ENCODE measurements around the gene DCAF6. TPM values are rescaled to one million over a fixed set of nuclear protein-coding genes. Genes with fewer than 3 reads are reported as not detected.

Gene DCAF6
- total RNA-seq, 2 donors from 2014 or later, result 21.4 to 32.3 TPM

GRCh38 chr1:168031627-168032026, 95.1 kb downstream of the DCAF6 start:
- TF ChIP-seq, protein P1, sequence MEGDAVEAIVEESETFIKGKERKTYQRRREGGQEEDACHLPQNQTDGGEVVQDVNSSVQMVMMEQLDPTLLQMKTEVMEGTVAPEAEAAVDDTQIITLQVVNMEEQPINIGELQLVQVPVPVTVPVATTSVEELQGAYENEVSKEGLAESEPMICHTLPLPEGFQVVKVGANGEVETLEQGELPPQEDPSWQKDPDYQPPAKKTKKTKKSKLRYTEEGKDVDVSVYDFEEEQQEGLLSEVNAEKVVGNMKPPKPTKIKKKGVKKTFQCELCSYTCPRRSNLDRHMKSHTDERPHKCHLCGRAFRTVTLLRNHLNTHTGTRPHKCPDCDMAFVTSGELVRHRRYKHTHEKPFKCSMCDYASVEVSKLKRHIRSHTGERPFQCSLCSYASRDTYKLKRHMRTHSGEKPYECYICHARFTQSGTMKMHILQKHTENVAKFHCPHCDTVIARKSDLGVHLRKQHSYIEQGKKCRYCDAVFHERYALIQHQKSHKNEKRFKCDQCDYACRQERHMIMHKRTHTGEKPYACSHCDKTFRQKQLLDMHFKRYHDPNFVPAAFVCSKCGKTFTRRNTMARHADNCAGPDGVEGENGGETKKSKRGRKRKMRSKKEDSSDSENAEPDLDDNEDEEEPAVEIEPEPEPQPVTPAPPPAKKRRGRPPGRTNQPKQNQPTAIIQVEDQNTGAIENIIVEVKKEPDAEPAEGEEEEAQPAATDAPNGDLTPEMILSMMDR (conservative IDR thresholded peaks at IDR 0.05), result no peak
- H3K27ac ChIP-seq (ENCODE audit: low read depth, low read length), result no peak overlapping the region
- WGBS, 2 experiments (ENCODE audit: insufficient coverage in 1 of 2, insufficient read length in 1 of 2), result 100% methylated on average over 1 of the region's 4 CpGs; no CpG with 5 or more reads in 1 of the 2 experiments

DNA sequence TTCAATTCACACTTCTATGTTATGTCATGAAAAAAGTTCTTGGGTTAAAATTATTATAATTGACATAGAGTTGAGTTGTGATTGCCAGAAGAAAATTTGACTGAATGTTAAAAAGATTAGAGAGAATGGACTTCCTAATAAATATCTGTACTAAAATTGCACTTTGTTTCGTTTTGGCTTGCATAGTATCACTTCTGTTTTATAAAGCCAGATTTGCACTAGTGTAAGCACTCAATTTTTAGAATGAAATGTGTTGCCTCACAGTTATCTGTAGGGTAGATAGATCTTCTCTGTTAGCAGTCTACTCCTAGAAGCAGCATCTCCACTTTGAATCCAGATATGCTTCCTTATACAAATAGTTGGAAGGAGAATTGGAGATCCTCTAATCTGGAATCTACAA, 95.5 kb downstream of the DCAF6 start:
- Histone ChIP-seq H3K27ac (ENCODE audit: low read depth, low read length) (no peak overlapping the region), H3K36me3 (ENCODE audit: control insufficient read depth, insufficient read depth, low read length) (peaks cover 60% of the 10 kb centered on the region), H3K9ac (ENCODE audit: extremely low read depth, low read length, poor library complexity, severe bottlenecking) (no peak overlapping the region), H3K9me3 (ENCODE audit: control insufficient read depth, low read length) (no peaks in the 10 kb centered on the region), H3K4me3 (ENCODE audit: low read length) (no peak overlapping the region), H3K4me1 (ENCODE audit: control insufficient read depth, insufficient read depth, low read length) (no peaks in the 10 kb centered on the region), H3K27me3 (ENCODE audit: control insufficient read depth, insufficient read depth, low read length, poor library complexity, severe bottlenecking) (no peaks in the 10 kb centered on the region)
- Mint-ChIP-seq H3K36me3 (ENCODE audit: low read depth) (peaks cover 11% of the 10 kb centered on the region), H3K27me3 (ENCODE audit: insufficient read depth) (no peaks in the 10 kb centered on the region), H3K9me3 (no peaks in the 10 kb centered on the region), H3K27ac (no peak overlapping the region), H3K4me1 (no peaks in the 10 kb centered on the region), H3K4me3 (no peak overlapping the region)
- WGBS, 2 experiments (ENCODE audit: insufficient coverage in 1 of 2, insufficient read length in 1 of 2), result 86 to 91% methylated on average over 1 of the region's 1 CpG
- no peak for DNase-seq
- TF ChIP-seq, protein P1 (conservative IDR thresholded peaks at IDR 0.05), result no peak

More at GRCh38 chr1:168031627-168032026, 95.1 kb downstream of the DCAF6 start:
- no peak for DNase-seq
- H3K4me1 ChIP-seq (ENCODE audit: control insufficient read depth, insufficient read depth, low read length), result no peaks in the 10 kb centered on the region
- H3K36me3 ChIP-seq (ENCODE audit: control insufficient read depth, insufficient read depth, low read length), result peaks cover 64% of the 10 kb centered on the region
- H3K27ac Mint-ChIP-seq, result no peak overlapping the region
- no peak overlapping the region for H3K4me3 ChIP-seq (ENCODE audit: low read length)
- H3K27me3 ChIP-seq (ENCODE audit: control insufficient read depth, insufficient read depth, low read length, poor library complexity, severe bottlenecking), result no peaks in the 10 kb centered on the region
- no peak overlapping the region for H3K4me3 Mint-ChIP-seq
- no peaks in the 10 kb centered on the region for H3K4me1 Mint-ChIP-seq
- peaks cover 11% of the 10 kb centered on the region for H3K36me3 Mint-ChIP-seq (ENCODE audit: low read depth)
- H3K9me3 ChIP-seq (ENCODE audit: control insufficient read depth, low read length), result no peaks in the 10 kb centered on the region
- no peaks in the 10 kb centered on the region for H3K9me3 Mint-ChIP-seq
- no peaks in the 10 kb centered on the region for H3K27me3 Mint-ChIP-seq (ENCODE audit: insufficient read depth)
- no peak overlapping the region for H3K9ac ChIP-seq (ENCODE audit: extremely low read depth, low read length, poor library complexity, severe bottlenecking)

GRCh38 chr1:168035345-168035744, 98.9 kb downstream of the DCAF6 start:
- Mint-ChIP-seq H3K9me3 (no peaks in the 10 kb centered on the region), H3K4me1 (no peaks in the 10 kb centered on the region), H3K27ac (no peak overlapping the region), H3K36me3 (ENCODE audit: low read depth) (peaks cover 11% of the 10 kb centered on the region), H3K27me3 (ENCODE audit: insufficient read depth) (no peaks in the 10 kb centered on the region), H3K4me3 (no peak overlapping the region)
- Histone ChIP-seq H3K27ac (ENCODE audit: low read depth, low read length) (no peak overlapping the region), H3K27me3 (ENCODE audit: control insufficient read depth, insufficient read depth, low read length, poor library complexity, severe bottlenecking) (no peaks in the 10 kb centered on the region), H3K4me3 (ENCODE audit: low read length) (no peak overlapping the region), H3K36me3 (ENCODE audit: control insufficient read depth, insufficient read depth, low read length) (peaks cover 38% of the 10 kb centered on the region), H3K4me1 (ENCODE audit: control insufficient read depth, insufficient read depth, low read length) (no peaks in the 10 kb centered on the region), H3K9me3 (ENCODE audit: control insufficient read depth, low read length) (no peaks in the 10 kb centered on the region), H3K9ac (ENCODE audit: extremely low read depth, low read length, poor library complexity, severe bottlenecking) (no peak overlapping the region)
- DNase-seq, result no peak
- 93 to 97% methylated on average over 5 of the region's 5 CpGs for WGBS, 2 experiments (ENCODE audit: insufficient coverage in 1 of 2, insufficient read length in 1 of 2)
- TF ChIP-seq, protein P1 (conservative IDR thresholded peaks at IDR 0.05), result no peak

Measured in endodermal cell (in vitro differentiated cells).